GM19238 (cell line): ENCODE data around the gene ABLIM2.

ENCODE experiments used
- DNase-seq: peaks from one replicate; pipeline ENCODE4 v3.0.0; 2011; ENCODE audit warnings: low spot score; ENCODE audit not compliant: insufficient read length

Gene ABLIM2

DNA sequence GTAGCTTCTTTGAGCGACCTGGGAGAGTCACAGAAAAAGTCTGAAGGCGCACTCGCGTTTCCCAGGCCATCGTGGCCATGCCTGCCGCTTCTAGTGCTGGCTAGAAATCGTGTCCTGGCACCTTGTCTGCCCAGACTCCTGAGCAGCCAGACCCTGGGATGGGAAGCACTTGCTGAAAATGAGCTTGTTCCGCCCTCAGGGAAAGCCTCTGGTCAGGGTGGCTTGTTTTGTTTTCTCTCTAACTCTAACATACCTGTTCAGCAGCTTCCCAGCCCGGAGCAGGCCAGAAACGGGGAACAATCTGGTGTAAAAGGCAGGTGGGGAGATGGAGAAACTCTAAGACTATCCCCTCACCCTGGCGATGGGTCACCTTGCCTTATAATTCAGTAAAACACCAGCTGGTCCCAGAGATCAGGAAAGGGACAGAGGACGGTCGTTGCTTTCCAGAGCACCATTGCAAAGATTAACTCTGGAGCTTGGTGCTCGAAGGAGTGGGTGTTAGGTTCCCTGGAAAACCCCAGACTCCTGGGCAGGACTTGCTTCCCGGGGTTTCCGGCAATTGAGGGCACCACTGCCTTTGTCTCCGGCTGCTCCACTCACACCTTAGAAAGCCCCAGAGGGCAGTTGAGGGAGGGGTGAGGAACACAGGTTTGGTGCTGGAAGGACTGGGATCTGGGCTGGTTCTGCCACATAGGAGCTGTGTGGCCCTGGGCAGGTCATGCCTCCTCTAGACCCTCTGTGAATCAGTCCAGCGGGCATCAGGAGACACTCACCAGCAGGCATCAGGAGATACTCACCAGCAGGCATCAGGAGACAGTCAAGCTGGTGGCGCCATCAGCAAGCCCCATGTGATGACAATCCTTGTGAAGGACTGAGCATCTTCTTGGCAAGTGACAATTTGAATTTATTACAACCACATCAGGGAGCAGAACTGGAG, 36.0 kb upstream of the ABLIM2 start:
- no peak for DNase-seq

DNA sequence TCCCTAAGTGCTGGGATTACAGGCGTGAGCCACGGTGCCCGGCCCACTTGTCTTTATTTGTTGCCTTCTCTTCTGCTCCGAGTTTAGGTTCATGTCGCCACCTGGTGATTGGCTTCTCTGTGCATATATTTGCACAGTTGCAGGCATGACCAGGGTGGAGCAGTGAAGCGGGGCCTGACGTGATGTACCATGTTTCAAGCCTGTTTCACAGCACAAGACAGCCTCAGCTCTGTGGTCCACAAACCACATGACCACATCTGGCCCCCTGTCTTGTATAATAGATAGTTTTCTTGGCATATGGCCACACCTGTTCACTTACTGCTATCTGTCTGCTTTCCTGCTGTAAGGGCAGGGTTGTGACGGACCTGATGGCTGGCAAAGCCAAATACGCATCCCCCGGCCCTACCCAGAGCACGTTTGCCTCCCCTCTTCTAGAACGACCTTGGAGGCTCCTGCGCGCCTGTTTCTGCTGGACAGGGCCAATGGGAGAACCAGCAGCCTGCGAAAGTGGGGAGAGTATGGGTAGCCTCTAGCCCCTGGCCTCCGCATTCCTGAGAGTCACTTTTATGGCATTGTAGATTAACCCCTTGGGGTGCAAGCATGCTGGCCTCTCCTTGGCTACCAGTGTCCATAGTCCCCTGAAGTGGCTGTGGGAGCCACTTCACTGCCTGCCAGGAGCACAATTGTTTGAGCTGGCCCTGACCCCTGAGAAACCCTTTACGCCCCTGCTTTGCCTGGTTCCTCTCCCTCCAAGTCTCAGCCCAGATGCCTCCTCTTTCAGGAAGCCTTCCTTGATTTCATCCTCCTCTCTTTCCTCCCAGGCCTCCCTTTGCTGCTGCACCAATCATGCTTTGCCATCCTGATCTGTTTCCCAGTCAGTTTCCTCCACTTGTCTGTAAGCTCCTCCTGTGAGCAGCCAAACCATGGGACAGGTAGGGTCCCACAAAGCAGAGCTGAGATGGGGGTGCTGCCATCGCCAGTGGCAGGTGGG, 34.4 kb upstream of the ABLIM2 start:
- peak; percentile 80 for DNase-seq

DNA sequence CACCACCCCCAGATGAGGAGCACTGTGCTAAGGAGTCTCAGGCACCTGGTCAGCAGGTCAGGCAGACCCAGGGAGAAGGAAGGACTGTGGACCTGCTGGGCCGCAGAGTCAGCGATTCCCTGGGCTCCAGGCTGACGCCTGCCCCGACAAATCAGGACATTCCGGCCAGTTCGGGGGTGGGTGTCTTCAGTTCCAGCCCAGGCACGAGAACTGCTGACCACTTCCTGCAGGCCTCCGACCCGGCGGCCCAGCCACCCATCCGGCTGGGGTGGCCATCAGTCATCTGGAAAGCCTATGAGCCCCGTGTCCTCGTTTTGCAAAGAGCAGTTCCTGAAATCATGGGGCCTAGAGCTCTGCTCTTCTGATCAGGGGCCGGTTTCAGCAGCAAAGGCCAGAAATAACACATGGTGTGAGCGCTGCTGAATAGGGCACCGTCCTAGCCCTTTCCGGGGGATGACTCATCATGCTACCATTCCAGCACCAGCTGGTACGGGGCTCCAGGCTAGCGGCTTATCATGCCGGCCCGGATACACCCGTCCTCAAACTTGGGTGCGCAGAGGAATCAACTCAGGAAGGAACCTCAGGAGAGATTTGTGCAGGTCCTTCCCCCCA, 32.6 kb upstream of the ABLIM2 start:
- DNase-seq: no peak

DNA sequence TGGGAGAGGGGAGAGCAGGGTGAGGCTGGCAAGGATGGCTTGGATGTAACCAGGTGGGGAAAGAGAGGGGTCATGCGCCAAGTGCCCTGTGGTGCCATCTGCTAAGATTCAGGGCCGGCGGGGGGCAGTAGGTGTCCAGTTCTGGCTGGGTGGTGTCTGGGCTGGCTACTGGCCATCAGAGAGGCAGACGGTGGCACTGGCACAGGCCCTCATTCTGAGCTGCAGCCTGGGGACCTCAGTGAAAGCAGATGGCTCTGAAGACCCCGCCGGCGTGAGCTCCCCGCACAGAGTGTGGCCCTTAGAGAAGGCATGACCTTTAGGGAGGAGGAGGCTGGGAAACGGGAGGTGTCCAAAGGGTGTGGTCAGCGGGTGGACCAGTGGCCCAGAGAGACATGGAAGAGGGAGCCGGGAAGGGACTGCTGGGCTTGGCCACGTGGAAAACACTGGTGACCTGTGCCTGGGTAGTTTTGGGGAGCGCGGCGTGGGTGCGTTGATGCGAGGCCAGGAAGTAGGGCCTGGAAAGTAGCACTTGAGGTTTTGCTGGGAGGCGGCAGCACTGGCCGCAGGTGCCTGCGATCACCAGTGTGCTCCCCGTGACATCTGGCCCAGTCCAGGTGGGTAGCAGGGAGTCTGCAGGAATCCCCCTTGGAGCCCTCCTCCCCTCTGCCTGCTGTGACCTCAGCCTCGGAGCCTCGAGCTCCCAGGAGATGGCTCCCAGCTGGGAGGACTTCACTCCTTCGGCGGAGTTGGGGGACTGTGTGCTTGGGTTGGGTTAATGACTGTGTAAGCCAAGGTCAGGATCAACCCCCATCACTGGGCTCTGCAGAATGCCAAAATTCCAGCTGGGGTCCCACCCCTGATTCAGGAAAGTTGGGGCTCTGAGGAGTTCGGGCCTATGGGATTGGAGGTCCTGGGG, 31.2 kb upstream of the ABLIM2 start:
- DNase-seq: no peak

DNA sequence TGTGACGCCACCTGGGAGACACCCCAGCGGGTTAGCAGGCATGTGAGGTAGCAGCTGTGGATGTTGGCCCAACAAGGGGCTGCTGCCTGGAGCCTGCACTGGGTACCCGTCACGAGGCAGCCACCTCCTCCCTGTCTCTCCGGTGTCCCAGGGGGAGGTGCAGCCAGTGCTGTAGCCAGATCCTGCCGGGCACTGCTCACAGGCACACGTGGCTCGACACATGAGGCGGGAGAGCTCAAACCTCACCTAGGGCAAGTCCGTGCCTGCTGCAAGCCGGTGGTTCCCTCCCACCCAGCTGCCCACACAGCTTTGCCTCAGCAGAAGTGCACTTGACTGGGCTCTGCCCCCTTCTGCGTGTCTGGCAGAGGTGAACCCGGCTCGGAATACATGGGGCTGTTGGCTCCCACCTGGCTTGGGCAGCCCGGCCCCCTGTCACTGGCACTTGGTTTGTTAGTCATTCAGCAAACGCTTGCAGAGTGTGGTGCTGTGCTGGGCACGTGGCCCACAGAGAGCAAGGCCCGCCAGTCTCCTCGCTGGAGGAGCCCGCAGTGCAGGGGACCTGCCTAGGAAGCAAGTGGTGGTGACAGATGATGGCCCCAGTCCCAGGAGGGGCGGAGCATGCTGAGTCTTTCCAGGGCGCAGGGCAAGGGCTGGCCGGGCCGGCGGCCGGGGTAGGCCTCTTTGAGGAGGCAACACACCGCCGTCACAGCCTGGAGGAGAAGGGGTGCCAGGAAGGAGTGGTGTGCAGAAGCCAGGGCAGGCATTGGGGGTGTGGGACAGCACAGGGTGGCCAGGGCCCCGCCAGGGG, 30.3 kb upstream of the ABLIM2 start:
- DNase-seq: no peak

DNA sequence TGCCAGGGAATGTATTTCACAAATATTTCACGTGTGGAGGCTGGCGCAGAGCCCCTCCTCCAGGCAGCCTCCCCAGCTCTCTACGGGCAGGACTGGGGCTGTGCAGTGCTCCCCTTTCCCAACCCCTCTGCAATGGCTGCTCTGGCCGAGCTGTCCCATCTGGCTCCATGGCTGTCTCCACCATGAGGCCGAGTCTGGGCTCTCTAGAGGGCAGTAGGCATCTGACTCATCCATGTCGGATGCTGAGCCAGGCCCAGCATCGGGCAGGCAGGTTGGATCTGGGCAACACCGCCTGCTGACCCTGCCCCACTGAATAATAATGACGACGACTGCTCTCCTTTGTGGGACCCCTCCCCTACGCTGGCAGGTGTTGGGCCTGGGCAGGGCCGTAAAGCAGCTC, 29.5 kb upstream of the ABLIM2 start:
- DNase-seq: no peak

DNA sequence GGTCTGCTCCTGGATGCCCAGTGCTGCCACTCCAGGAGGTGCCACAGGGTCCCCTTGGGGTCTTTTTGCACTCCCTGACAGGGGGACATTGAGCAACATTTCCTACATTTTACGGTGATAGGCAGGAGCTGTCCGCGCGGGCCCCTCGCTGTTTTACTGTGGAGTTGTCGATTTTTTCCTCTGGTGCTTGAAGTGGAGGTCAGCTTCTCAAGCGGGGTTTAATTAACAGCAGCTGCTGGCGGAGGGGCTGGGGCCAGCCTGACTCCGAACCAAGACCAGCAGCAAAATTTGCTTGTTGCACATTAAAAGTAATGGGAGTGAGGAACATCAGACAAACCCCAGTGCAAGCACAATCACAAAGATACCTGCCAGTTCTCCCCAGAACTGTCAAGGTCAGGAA, 27.3 kb upstream of the ABLIM2 start:
- no peak for DNase-seq

DNA sequence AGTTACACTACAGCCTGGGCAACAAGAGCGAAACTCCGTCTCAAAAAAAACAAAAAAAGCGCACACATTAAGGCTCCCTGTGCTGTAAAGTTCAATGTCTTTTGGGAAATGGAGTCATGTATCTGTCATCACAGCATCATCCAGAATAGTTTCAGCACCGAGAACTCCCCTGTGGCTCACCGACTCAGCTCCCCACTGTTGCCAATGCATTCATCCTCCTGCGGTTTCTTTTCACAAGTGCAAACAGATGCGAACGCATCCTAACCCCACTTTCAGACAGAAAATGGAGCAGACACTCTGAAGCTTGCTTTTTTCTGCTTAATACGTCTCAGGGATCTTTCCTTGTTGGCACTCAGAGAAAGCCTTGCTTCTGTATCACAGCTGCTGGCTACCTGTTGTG, 26.7 kb upstream of the ABLIM2 start:
- no peak for DNase-seq

DNA sequence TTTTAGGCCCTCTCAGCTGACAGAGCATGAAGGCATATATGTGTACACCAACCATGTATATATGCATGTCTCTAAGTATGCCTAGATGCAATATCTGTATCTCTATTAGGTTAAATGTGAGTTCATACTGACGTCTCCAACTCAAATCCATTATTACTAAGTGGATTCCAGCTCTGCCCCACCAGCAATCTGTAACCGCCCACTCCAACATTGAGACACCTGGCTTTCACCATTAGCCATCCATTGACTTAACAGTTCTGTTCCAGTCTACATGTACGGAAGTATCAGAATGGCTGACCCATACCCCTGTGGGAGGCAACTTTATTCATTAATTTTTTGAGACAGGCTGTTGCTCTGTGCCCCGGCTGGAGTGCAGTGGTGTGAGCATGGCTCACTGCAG, 25.4 kb upstream of the ABLIM2 start:
- no peak for DNase-seq

GRCh38 chr4:8182858-8183725, 24.5 kb upstream of the ABLIM2 start:
- no peak for DNase-seq

DNA sequence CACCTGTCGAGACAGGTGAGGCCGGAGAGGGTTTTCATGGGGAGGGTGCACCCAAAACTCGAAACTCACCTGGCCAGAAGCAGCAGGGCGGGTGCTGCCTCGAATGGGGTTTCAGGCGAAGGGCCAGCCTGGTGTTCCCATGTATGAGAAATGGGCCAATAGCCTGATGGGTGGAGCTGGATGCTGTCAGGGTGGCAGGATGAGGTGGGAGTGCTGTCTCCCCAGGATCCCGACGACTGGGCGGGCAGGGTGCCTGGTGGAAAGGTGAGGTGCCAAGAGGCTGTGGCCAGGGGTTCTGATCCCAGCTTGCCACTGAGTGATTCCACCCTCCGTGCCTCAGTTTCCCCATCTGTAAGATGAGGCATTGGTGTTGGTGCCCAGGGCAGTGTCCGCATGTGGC, 23.7 kb upstream of the ABLIM2 start:
- DNase-seq: no peak

DNA sequence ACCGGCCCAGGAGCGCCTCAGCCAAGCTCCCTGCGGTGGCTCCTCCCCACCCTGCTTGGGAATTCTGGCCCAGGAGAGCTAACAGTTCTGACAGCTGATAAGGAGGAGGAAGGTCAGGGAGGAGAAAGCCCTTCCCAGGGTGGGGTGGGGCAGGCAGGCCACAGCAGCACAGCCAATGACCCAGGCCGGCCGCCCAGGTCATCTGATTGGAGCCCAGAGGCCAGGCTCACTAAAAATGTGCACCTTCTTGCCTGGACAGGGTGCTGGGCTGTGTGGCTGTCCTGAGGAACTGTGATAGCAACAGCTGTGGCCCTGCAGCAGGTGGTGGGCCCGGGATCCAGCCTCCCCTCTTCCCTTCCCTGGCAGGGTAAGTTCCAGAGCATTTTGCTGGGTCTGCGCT, 23.2 kb upstream of the ABLIM2 start:
- DNase-seq: no peak

GRCh38 chr4:8181119-8181518, 22.5 kb upstream of the ABLIM2 start:
- DNase-seq: no peak

GRCh38 chr4:8180310-8181093, 21.9 kb upstream of the ABLIM2 start:
- no peak for DNase-seq

GRCh38 chr4:8179771-8180170, 21.2 kb upstream of the ABLIM2 start:
- DNase-seq: no peak

GRCh38 chr4:8179074-8179473, 20.5 kb upstream of the ABLIM2 start:
- no peak for DNase-seq

GRCh38 chr4:8177956-8178355, 19.3 kb upstream of the ABLIM2 start:
- DNase-seq: no peak

DNA sequence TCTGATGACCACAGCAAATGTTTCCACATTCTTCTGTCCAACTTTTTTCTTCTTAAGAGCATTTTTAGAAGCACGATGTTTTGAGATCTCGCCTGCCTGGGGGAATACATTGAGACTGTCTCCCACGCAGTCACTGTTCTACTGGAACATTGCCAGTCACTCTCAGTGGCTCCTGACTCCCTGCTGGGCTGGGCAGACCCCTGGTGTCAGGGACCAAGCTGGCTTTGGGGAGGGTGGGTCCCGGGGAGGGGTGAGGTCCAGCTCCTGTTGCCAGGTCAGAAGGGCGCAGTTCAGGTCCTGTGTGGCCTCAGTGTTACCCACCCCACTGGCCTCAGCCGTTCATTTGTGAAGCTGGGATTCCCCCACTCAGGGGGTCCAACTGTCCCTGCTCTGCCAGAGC, 18.9 kb upstream of the ABLIM2 start:
- no peak for DNase-seq
